GM12878 (cell line): ENCODE data around the gene MEGF6. TPM values are rescaled to one million over a fixed set of nuclear protein-coding genes. Genes with fewer than 3 reads are reported as not detected.

Experiments
- ATAC-seq: fragments of 200-7000 bp; cut with Tn5 transposase; 3 replicates; pipeline ENCODE4 v1.9.1; 2020; ENCODE audit warnings: mild to moderate bottlenecking, moderate library complexity
- BruUV-seq: library from RNA; stranded (reverse); fragments of 400-500 nt; replicated peaks from 2 replicates; lab custom pipeline; 2021; lab: Mats Ljungman, UMichigan
- CTCF ChIA-PET: fragments of 300-600 bp; sonication (Branson Sonifier 250); formaldehyde crosslinking; extraction: SDS; loops from one replicate; lab custom pipeline; 2021; ENCODE audit warnings: inconsistent platforms; lab: Yijun Ruan, JAX
- POLR2A ChIA-PET: fragments of 350-600 bp; formaldehyde crosslinking; extraction: SDS; loops from one replicate; lab custom pipeline; 2021; ENCODE audit warnings: inconsistent platforms; lab: Charles Lee
- RAD21 ChIA-PET: fragments of 300-600 bp; sonication (Branson Sonifier 250); formaldehyde crosslinking; loops from one replicate; lab custom pipeline; 2023; ENCODE audit warnings: antibody characterized with exemption; ENCODE audit not compliant: unreplicated experiment; lab: Charles Lee
- SMC1A ChIA-PET: fragments of 300-600 bp; sonication (Branson Sonifier 250); formaldehyde crosslinking; loops from one replicate; lab custom pipeline; 2023; ENCODE audit not compliant: unreplicated experiment, uncharacterized antibody; lab: Charles Lee
- DNase-seq: peaks from one replicate; pipeline ENCODE4 v3.0.0-alpha.2; 2011; ENCODE audit warnings: low read depth, low spot score
- FAIRE-seq: peaks from 3 replicates; lab custom pipeline; 2011; peaks lifted over from hg19 to GRCh38; lab: Jason Lieb, UNC
- H2AFZ ChIP-seq: 2 replicates; pipeline ENCODE4 v1.6.0; 2011; ENCODE audit warnings: low read depth, low read length, control low read depth; ENCODE audit not compliant: control insufficient read depth
- H3K27ac ChIP-seq: 2 replicates; pipeline ENCODE4 v1.5.1; 2011; ENCODE audit warnings: control low read depth; ENCODE audit not compliant: control insufficient read depth, insufficient read depth
- H3K27me3 ChIP-seq, 2 experiments: replicated peaks in 1 of 2; 2 replicates each; pipeline versions ENCODE4 v1.6.0 to v1.6.1; 2011; ENCODE audit warnings: low read length in 1 of 2; ENCODE audit not compliant: control insufficient read depth in 2 of 2, insufficient read depth in 2 of 2
- H3K36me3 ChIP-seq, 2 experiments: 2 replicates each; pipeline ENCODE4 v1.5.1; 2011; ENCODE audit warnings: low read length in 1 of 2; ENCODE audit not compliant: control insufficient read depth in 2 of 2, insufficient read depth in 2 of 2
- H3K4me1 ChIP-seq: 2 replicates; pipeline ENCODE4 v1.6.1; 2011; ENCODE audit warnings: mild to moderate bottlenecking, low read length, moderate library complexity, mixed read lengths; ENCODE audit not compliant: control insufficient read depth, insufficient read depth
- H3K4me2 ChIP-seq: 2 replicates; pipeline ENCODE4 v1.6.0; 2011; ENCODE audit warnings: control low read depth; ENCODE audit not compliant: control insufficient read depth, insufficient read depth
- H3K4me3 ChIP-seq: fragments of 200-600 bp; sonication (generic); 2 replicates; pipeline ENCODE4 v1.5.1; 2016
- H3K79me2 ChIP-seq: 2 replicates; pipeline ENCODE4 v1.6.0; 2011; ENCODE audit warnings: low read length; ENCODE audit not compliant: control insufficient read depth, insufficient read depth
- H3K9ac ChIP-seq: 2 replicates; pipeline ENCODE4 v1.8.0; 2011; ENCODE audit warnings: low read length, control low read depth, mixed read lengths; ENCODE audit not compliant: control insufficient read depth, insufficient read depth
- H3K9me3 ChIP-seq: replicated peaks from 3 replicates; pipeline ENCODE4 v1.5.1; 2011; ENCODE audit warnings: mild to moderate bottlenecking, low read length; ENCODE audit not compliant: control insufficient read depth, insufficient read depth
- H4K20me1 ChIP-seq: 2 replicates; pipeline ENCODE4 v1.6.0; 2011; ENCODE audit not compliant: control insufficient read depth, insufficient read depth
- EGR1 ChIP-seq, 2 experiments: IDR thresholded peaks; 1 replicate in 1 of 2; 2 replicates in 1 of 2; pipeline ENCODE4 v1.6.1; 2011 to 2012; ENCODE audit warnings: low read depth in 2 of 2, low read length in 2 of 2, borderline replicate concordance in 1 of 2, mild to moderate bottlenecking in 1 of 2, moderate library complexity in 1 of 2
- NFYA ChIP-seq: IDR thresholded peaks from 2 replicates; pipeline ENCODE4 v1.6.1; 2011; ENCODE audit warnings: low read depth, mild to moderate bottlenecking, low read length, improper control_type of control experiment, borderline replicate concordance
- NR2C1 ChIP-seq: fragments of 450-650 bp; IDR thresholded peaks from 2 replicates; pipeline ENCODE4 v1.6.1; 2017; ENCODE audit warnings: antibody characterized with exemption, mild to moderate bottlenecking, moderate library complexity
- PRDM15 ChIP-seq: fragments of 450-650 bp; formaldehyde crosslinking; IDR thresholded peaks from 2 replicates; pipeline ENCODE4 v1.4.0; 2020; ENCODE audit warnings: mild to moderate bottlenecking, moderate library complexity
- RAD21 ChIP-seq: IDR thresholded peaks from 2 replicates; pipeline ENCODE4 v1.6.1; 2011; ENCODE audit warnings: mild to moderate bottlenecking, low read depth, low read length, moderate library complexity; ENCODE audit not compliant: insufficient read depth
- ZNF687 ChIP-seq: fragments of 450-650 bp; IDR thresholded peaks from 2 replicates; pipeline ENCODE4 v1.6.1; 2017; ENCODE audit warnings: mild to moderate bottlenecking, moderate library complexity
- WGBS: methylation state at CpG from one replicate; pipeline ENCODE4 v1.1.6; 2016; ENCODE audit warnings: low lambda C conversion rate; ENCODE audit not compliant: insufficient replicate concordance, insufficient coverage; ENCODE audit errors: missing lambda C conversion rate; 5-methylcytosine and 5-hydroxymethylcytosine counted together
- in situ Hi-C: fragments of 300-500 bp; cut with MboI; formaldehyde crosslinking; loops from 9 replicates; pipeline ENCODE4 v1.14.3; 2018; ENCODE audit warnings: mixed read lengths
- intact Hi-C: fragments of 100-400 bp; cut with micrococcal nuclease; formaldehyde crosslinking; loops from one replicate; pipeline ENCODE4 v1.14.2; 2022; ENCODE audit not compliant: unreplicated experiment
- polyA plus RNA-seq, 11 experiments: library from polyadenylated mRNA; depleted of rRNA in 4 of 11; unstranded in 6 of 11; stranded (reverse) in 5 of 11; fragments of >200 nt; fragmentation: Nextera tagmentation in 4 of 11; fragmentation: Illumina TruSeq in 1 of 11; extraction: Ambion mirVana in 4 of 11; extraction: Trizol in 1 of 11; gene quantifications; 1 replicate in 1 of 11; 2 replicates in 10 of 11; pipeline versions ENCODE4 v1.2.1 to v1.2.3, GENCODE V29; 2011 to 2016; ENCODE audit warnings: inconsistent platforms in 2 of 11, missing spikeins in 2 of 11, low read depth in 1 of 11
- total RNA-seq, 4 experiments: library from RNA; depleted of rRNA in 3 of 4; stranded (reverse); fragments of >200 nt in 3 of 4; fragmentation: Illumina TruSeq in 1 of 4; extraction: Trizol in 1 of 4; gene quantifications; 2 replicates each; pipeline versions ENCODE4 v1.2.1 to v1.2.3, GENCODE V29; 2013 to 2021
- TF ChIP-seq, protein P1 (sequence below), 3 experiments: IDR thresholded peaks in 2 of 3; conservative IDR thresholded peaks in 1 of 3; 2 replicates each; pipeline ENCODE4 v1.5.1; 2011; ENCODE audit warnings: low read depth in 3 of 3, low read length in 3 of 3, mild to moderate bottlenecking in 3 of 3, control low read depth in 2 of 3, moderate library complexity in 2 of 3, inconsistent platforms in 1 of 3, mixed read lengths in 1 of 3; ENCODE audit not compliant: control insufficient read depth in 2 of 3, insufficient read depth in 1 of 3; ENCODE audit errors: extremely low read depth in 1 of 3
- TF ChIP-seq, protein P2 (sequence below): fragments of 450-650 bp; IDR thresholded peaks from 2 replicates; pipeline ENCODE4 v1.6.1; 2014; ENCODE audit warnings: mild to moderate bottlenecking
- TF ChIP-seq, protein P3 (sequence below): IDR thresholded peaks from 2 replicates; pipeline ENCODE4 v1.6.1; 2012; ENCODE audit warnings: low read depth, low read length, improper control_type of control experiment

The MEGF6 gene
- total and polyA plus RNA-seq, 10 of the 15 experiments (the other 5 are each of a cell fraction or from before 2014, with no cell fraction given): 0.03 to 0.41 TPM; not detected in 8

DNA sequence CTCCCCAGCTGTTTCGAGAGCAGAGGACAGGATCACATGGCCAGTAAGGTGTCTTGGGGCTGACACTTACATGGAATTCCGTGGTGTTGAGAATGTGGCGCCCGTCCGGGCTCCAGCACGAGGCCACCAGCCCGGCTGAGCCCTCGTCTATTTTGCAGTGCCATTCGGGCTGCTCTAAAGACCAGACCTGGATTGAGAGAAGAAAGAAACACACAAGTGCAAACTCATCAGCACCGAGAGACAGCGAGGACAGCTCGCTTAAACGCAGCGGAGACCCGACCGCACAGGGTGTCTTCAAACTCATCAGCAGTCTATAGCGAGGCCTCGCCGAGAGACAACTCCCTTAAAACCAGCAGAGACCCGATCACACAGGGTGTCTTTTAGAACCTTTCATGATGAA lies 35.3 kb upstream of the MEGF6 start:
- SMC1A ChIA-PET: interaction anchor here (1.6 kb wide), 1 partner anchor 20 kb away, joined by 7 read pairs; no protein-coding TSS in a partner anchor
- WGBS: 95% methylated on average over 20 of the region's 20 CpGs
- DNase-seq (no peak), ATAC-seq (no peak), FAIRE-seq (no peak)
- Histone ChIP-seq H3K4me1 (peaks cover 8% of the 10 kb centered on the region), H3K4me3 (no peak overlapping the region), H3K27ac (no peak overlapping the region), H3K4me2 (no peak overlapping the region), H3K36me3 (peaks cover 1 to 20% of the 10 kb centered on the region in 2 experiments; a peak in 3 of 4 replicates), H3K79me2 (peaks cover 20% of the 10 kb centered on the region), H2AFZ (no peak overlapping the region), H3K9ac (no peak overlapping the region), H3K9me3 (no peaks in the 10 kb centered on the region), H3K27me3 (no peaks in the 10 kb centered on the region), H4K20me1 (no peaks in the 10 kb centered on the region)
- no TSS peak for BruUV-seq
- in situ Hi-C loops (no loop called here), intact Hi-C loops (no loop called here)
- POLR2A ChIA-PET: interaction anchor here (2.1 kb wide), 1 partner anchor 11 kb away, joined by 5 read pairs; no protein-coding TSS in a partner anchor
- RAD21 ChIA-PET: no interaction called here
- CTCF ChIA-PET: interaction anchor here (3.6 kb wide), 1 partner anchor 78 kb away, joined by 14 read pairs; no protein-coding TSS in a partner anchor
- TF ChIP-seq NR2C1: no peak
- no peak for TF ChIP-seq ZNF687
- TF ChIP-seq, protein P1, sequence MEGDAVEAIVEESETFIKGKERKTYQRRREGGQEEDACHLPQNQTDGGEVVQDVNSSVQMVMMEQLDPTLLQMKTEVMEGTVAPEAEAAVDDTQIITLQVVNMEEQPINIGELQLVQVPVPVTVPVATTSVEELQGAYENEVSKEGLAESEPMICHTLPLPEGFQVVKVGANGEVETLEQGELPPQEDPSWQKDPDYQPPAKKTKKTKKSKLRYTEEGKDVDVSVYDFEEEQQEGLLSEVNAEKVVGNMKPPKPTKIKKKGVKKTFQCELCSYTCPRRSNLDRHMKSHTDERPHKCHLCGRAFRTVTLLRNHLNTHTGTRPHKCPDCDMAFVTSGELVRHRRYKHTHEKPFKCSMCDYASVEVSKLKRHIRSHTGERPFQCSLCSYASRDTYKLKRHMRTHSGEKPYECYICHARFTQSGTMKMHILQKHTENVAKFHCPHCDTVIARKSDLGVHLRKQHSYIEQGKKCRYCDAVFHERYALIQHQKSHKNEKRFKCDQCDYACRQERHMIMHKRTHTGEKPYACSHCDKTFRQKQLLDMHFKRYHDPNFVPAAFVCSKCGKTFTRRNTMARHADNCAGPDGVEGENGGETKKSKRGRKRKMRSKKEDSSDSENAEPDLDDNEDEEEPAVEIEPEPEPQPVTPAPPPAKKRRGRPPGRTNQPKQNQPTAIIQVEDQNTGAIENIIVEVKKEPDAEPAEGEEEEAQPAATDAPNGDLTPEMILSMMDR (IDR thresholded peaks at IDR 0.05 in 2 of 3, conservative IDR thresholded peaks at IDR 0.05 in 1 of 3; ENCODE audit: control insufficient read depth in 2 of 3, extremely low read depth in 1 of 3, insufficient read depth in 1 of 3, low read depth in 3 of 3, low read length in 3 of 3): no peak
- TF ChIP-seq PRDM15 (CRISPR knock-in tag): no peak
- no peak for TF ChIP-seq RAD21
- TF ChIP-seq NFYA: no peak
- TF ChIP-seq, protein P2, sequence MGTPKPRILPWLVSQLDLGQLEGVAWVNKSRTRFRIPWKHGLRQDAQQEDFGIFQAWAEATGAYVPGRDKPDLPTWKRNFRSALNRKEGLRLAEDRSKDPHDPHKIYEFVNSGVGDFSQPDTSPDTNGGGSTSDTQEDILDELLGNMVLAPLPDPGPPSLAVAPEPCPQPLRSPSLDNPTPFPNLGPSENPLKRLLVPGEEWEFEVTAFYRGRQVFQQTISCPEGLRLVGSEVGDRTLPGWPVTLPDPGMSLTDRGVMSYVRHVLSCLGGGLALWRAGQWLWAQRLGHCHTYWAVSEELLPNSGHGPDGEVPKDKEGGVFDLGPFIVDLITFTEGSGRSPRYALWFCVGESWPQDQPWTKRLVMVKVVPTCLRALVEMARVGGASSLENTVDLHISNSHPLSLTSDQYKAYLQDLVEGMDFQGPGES: no peak
- TF ChIP-seq EGR1 (IDR thresholded peaks at IDR 0.05; ENCODE audit: borderline replicate concordance in 1 of 2, low read depth in 2 of 2, low read length in 2 of 2): no peak
- TF ChIP-seq, protein P3, sequence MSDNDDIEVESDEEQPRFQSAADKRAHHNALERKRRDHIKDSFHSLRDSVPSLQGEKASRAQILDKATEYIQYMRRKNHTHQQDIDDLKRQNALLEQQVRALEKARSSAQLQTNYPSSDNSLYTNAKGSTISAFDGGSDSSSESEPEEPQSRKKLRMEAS: no peak
